Brain microvascular endothelial cell (primary cell): Measurements from ENCODE around the gene ZC3H18.

Source experiments
- DNase-seq: peaks from one replicate; pipeline ENCODE4 v3.0.0-alpha.2; 2020
- H3K27ac ChIP-seq: fragments of 250-450 bp; sonication (Bioruptor Pico); 2 replicates; pipeline ENCODE4 v1.5.1; 2020; ENCODE audit warnings: mild to moderate bottlenecking, moderate library complexity
- H3K27me3 ChIP-seq: fragments of 250-450 bp; sonication (Bioruptor Pico); replicated peaks from 2 replicates; pipeline ENCODE4 v1.5.1; 2020; ENCODE audit warnings: mild to moderate bottlenecking
- H3K36me3 ChIP-seq: fragments of 250-450 bp; sonication (Bioruptor Pico); replicated peaks from 2 replicates; pipeline ENCODE4 v1.5.1; 2020; ENCODE audit warnings: mild to moderate bottlenecking
- H3K4me3 ChIP-seq: 2 replicates; pipeline ENCODE4 v1.5.1; 2011; ENCODE audit warnings: low read depth, mild to moderate bottlenecking, control low read depth, low read length, moderate library complexity
- CTCF ChIP-seq: IDR thresholded peaks from 2 replicates; pipeline ENCODE4 v1.5.1; 2011; ENCODE audit warnings: low read depth, mild to moderate bottlenecking, moderate library complexity, low read length, control low read depth, inconsistent platforms; ENCODE audit errors: missing control alignments
- in situ Hi-C: cut with HindIII; loops from 2 replicates; pipeline ENCODE4 v1.10.0; 2017; ENCODE audit warnings: low sequenced_read_pairs, low pct_ligation_motif_present

The ZC3H18 gene

GRCh38 chr16:88569985-88570690 lies at the start of gene ZC3H18:
Gene ZC3H18 (plus strand): TSS chr16:88570403. CDS start chr16:88577124, 6,721 bp downstream.
- peak within 1 kb of the TSS; percentile 82 for H3K4me3 ChIP-seq
- peaks cover 5% of the 10 kb centered on the region for H3K36me3 ChIP-seq
- H3K27me3 ChIP-seq = no peaks in the 10 kb centered on the region
- H3K27ac ChIP-seq = peak within 1 kb of the TSS; percentile 63
- in situ Hi-C loops = no loop called here
- no peak for TF ChIP-seq CTCF
- DNase-seq = peak; percentile 86

- in situ Hi-C loops = no loop called here
- no peaks in the 10 kb centered on the region for H3K27me3 ChIP-seq
Measured at GRCh38 chr16:88521674-88522073, 48.5 kb upstream of the ZC3H18 start.

GRCh38 chr16:88522276-88522949 lies 47.8 kb upstream of the ZC3H18 start:
- no peak for DNase-seq
- in situ Hi-C loops = no loop called here
- TF ChIP-seq CTCF = no peak
- Histone ChIP-seq H3K27ac (no peak overlapping the region), H3K27me3 (no peaks in the 10 kb centered on the region), H3K4me3 (no peak overlapping the region), H3K36me3 (no peaks in the 10 kb centered on the region)

More at GRCh38 chr16:88521674-88522073, 48.5 kb upstream of the ZC3H18 start:
- Histone ChIP-seq H3K27ac (no peak overlapping the region), H3K36me3 (no peaks in the 10 kb centered on the region), H3K4me3 (no peak overlapping the region)
- DNase-seq = no peak
- TF ChIP-seq CTCF = no peak

- no peak overlapping the region for H3K4me3 ChIP-seq
- no peaks in the 10 kb centered on the region for H3K36me3 ChIP-seq
- no peak overlapping the region for H3K27ac ChIP-seq
- in situ Hi-C loops = no loop called here
- no peaks in the 10 kb centered on the region for H3K27me3 ChIP-seq
- TF ChIP-seq CTCF = no peak
- DNase-seq = no peak
Measured at GRCh38 chr16:88523309-88524161, 46.7 kb upstream of the ZC3H18 start.

- no peak for DNase-seq
- TF ChIP-seq CTCF = no peak
- H3K27me3 ChIP-seq = no peaks in the 10 kb centered on the region
- no peak overlapping the region for H3K27ac ChIP-seq
- H3K4me3 ChIP-seq = no peak overlapping the region
- in situ Hi-C loops = no loop called here
- no peaks in the 10 kb centered on the region for H3K36me3 ChIP-seq
Measured at GRCh38 chr16:88524274-88524972, 45.8 kb upstream of the ZC3H18 start.
